HepG2 (cell line): ENCODE measurements around the gene HELZ2. TPM values are rescaled to one million over a fixed set of nuclear protein-coding genes. Genes with fewer than 3 reads are reported as not detected.
A peak's percentile ranks its signal among the peaks of the same experiment; 100 is the strongest.

Experiments
- ATAC-seq: fragments of 200-7000 bp; cut with Tn5 transposase; 3 replicates; pipeline ENCODE4 v1.9.1; 2020; ENCODE audit warnings: mild to moderate bottlenecking, moderate library complexity
- BruUV-seq: library from RNA; stranded (reverse); fragments of 400-500 nt; replicated peaks from 2 replicates; lab custom pipeline; 2021; lab: Mats Ljungman, UMichigan
- CTCF ChIA-PET: fragments of 300-600 bp; formaldehyde crosslinking; extraction: SDS; loops from one replicate; lab custom pipeline; 2021; ENCODE audit warnings: low total read pairs, inconsistent platforms, low intra/inter-chr PET ratio; lab: Yijun Ruan, JAX
- POLR2A ChIA-PET: fragments of 350-600 bp; sonication (Branson Sonifier 250); formaldehyde crosslinking; loops from one replicate; lab custom pipeline; 2020; ENCODE audit warnings: antibody characterized with exemption, inconsistent platforms; lab: Yijun Ruan, JAX
- DNase-seq: peaks from one replicate; pipeline ENCODE4 v3.0.0-alpha.2; 2015; ENCODE audit warnings: low spot score
- FAIRE-seq: peaks from 3 replicates; lab custom pipeline; 2011; peaks lifted over from hg19 to GRCh38; lab: Jason Lieb, UNC
- H2AFZ ChIP-seq: one replicate; pipeline ENCODE4 v1.6.1; 2011; ENCODE audit warnings: low read length, inconsistent platforms
- H3K27ac ChIP-seq: fragments of 300-600 bp; 3 replicates; pipeline ENCODE4 v1.8.0; 2011; ENCODE audit warnings: mixed run types, mild to moderate bottlenecking, mixed read lengths, low read length, inconsistent platforms; ENCODE audit not compliant: insufficient read depth; ENCODE audit errors: extremely low read length
- H3K27me3 ChIP-seq, 2 experiments: fragments of 200-600 bp in 1 of 2; 2 replicates in 1 of 2; 3 replicates in 1 of 2; pipeline versions ENCODE4 v1.6.0 to v1.8.0; 2011; ENCODE audit warnings: low read length in 2 of 2, mild to moderate bottlenecking in 2 of 2, moderate library complexity in 2 of 2, inconsistent platforms in 1 of 2; ENCODE audit not compliant: insufficient read depth in 2 of 2, control insufficient read depth in 1 of 2
- H3K36me3 ChIP-seq, 2 experiments: fragments of 200-600 bp in 1 of 2; replicated peaks in 1 of 2; 2 replicates in 1 of 2; 3 replicates in 1 of 2; pipeline versions ENCODE4 v1.5.1 to v1.8.0; 2011; ENCODE audit warnings: low read length in 2 of 2, inconsistent platforms in 1 of 2; ENCODE audit not compliant: insufficient read depth in 2 of 2, control insufficient read depth in 1 of 2
- H3K4me1 ChIP-seq: 2 replicates; pipeline ENCODE4 v1.5.1; 2012; ENCODE audit warnings: low read length, inconsistent platforms; ENCODE audit not compliant: insufficient read depth
- H3K4me2 ChIP-seq: 2 replicates; pipeline ENCODE4 v1.6.0; 2011; ENCODE audit warnings: low read depth, low read length, inconsistent platforms
- H3K4me3 ChIP-seq, 3 experiments: fragments of 200-600 bp in 1 of 3; sonication (generic), shearing (Covaris generic) in 1 of 3; replicated peaks in 1 of 3; 2 replicates each; pipeline ENCODE4 v1.5.1; 2011 to 2016; ENCODE audit warnings: low read length in 3 of 3, inconsistent platforms in 2 of 3, low read depth in 2 of 3, mild to moderate bottlenecking in 2 of 3, control low read depth in 1 of 3, mixed read lengths in 1 of 3; ENCODE audit not compliant: insufficient read depth in 1 of 3
- H3K79me2 ChIP-seq: one replicate; pipeline ENCODE4 v1.6.1; 2011; ENCODE audit warnings: low read length, inconsistent platforms; ENCODE audit not compliant: insufficient read depth
- H3K9ac ChIP-seq: 2 replicates; pipeline ENCODE4 v1.6.0; 2011; ENCODE audit warnings: mild to moderate bottlenecking, low read depth, low read length, inconsistent platforms; ENCODE audit not compliant: insufficient read depth
- H3K9me3 ChIP-seq: 2 replicates; pipeline ENCODE4 v1.5.1; 2012; ENCODE audit warnings: mild to moderate bottlenecking, low read length
- H4K20me1 ChIP-seq: 2 replicates; pipeline ENCODE4 v1.6.0; 2011; ENCODE audit warnings: inconsistent platforms, mild to moderate bottlenecking, low read length, moderate library complexity; ENCODE audit not compliant: insufficient read depth
- ATF7-NPFF ChIP-seq: sonication (generic); formaldehyde crosslinking; IDR thresholded peaks from 2 replicates; pipeline ENCODE4 v1.8.1; 2023; ENCODE audit warnings: mild to moderate bottlenecking, low read depth, missing genetic modification reagents, moderate library complexity
- CCAR2 ChIP-seq: fragments of 200-400 bp; formaldehyde crosslinking; optimal IDR thresholded peaks from 2 replicates; pipeline ENCODE3; 2018; ENCODE audit warnings: low read depth, mild to moderate bottlenecking, low read length, moderate library complexity
- EED ChIP-seq: sonication (generic); formaldehyde crosslinking; IDR thresholded peaks from 2 replicates; pipeline ENCODE4 v1.5.0; 2020; ENCODE audit warnings: mild to moderate bottlenecking, missing genetic modification reagents
- FIP1L1 ChIP-seq: fragments of 200-400 bp; formaldehyde crosslinking; IDR thresholded peaks from 2 replicates; pipeline ENCODE4 v1.6.1; 2018; ENCODE audit warnings: low read depth, mild to moderate bottlenecking, low read length, moderate library complexity, borderline replicate concordance; ENCODE audit not compliant: insufficient read depth
- HDAC2 ChIP-seq: sonication (generic); formaldehyde crosslinking; IDR thresholded peaks from 2 replicates; pipeline ENCODE4 v1.4.0; 2020; ENCODE audit warnings: missing genetic modification reagents
- ISL2 ChIP-seq: sonication (generic); formaldehyde crosslinking; IDR thresholded peaks from 2 replicates; pipeline ENCODE4 v1.5.0; 2020; ENCODE audit warnings: missing genetic modification reagents
- MAFG ChIP-seq: sonication (generic); formaldehyde crosslinking; IDR thresholded peaks from 2 replicates; pipeline ENCODE4 v1.5.1; 2020; ENCODE audit warnings: mild to moderate bottlenecking, missing genetic modification reagents
- MTA1 ChIP-seq: sonication (generic); formaldehyde crosslinking; IDR thresholded peaks from 2 replicates; pipeline ENCODE4 v1.4.0; 2020; ENCODE audit warnings: missing genetic modification reagents, mild to moderate bottlenecking, borderline replicate concordance
- NFE2L1 ChIP-seq: sonication (generic); formaldehyde crosslinking; IDR thresholded peaks from 2 replicates; pipeline ENCODE4 v1.4.0; 2020; ENCODE audit warnings: missing genetic modification reagents, mild to moderate bottlenecking, borderline replicate concordance
- NR2F2 ChIP-seq: IDR thresholded peaks from 2 replicates; pipeline ENCODE4 v1.6.1; 2012; ENCODE audit warnings: low read depth, inconsistent platforms, borderline replicate concordance
- POLR2G ChIP-seq: fragments of 200-400 bp; formaldehyde crosslinking; IDR thresholded peaks from 2 replicates; pipeline ENCODE4 v1.6.1; 2018; ENCODE audit warnings: mild to moderate bottlenecking, low read depth, low read length, moderate library complexity
- RFX3 ChIP-seq: IDR thresholded peaks from 2 replicates; pipeline ENCODE4 v1.6.1; 2016; ENCODE audit warnings: missing biosample characterization, missing genetic modification reagents
- SIN3B ChIP-seq: fragments of 150-350 bp; IDR thresholded peaks from 2 replicates; pipeline ENCODE4 v1.6.1; 2014; ENCODE audit warnings: low read length
- SMAD9 ChIP-seq: sonication (generic); formaldehyde crosslinking; IDR thresholded peaks from 2 replicates; pipeline ENCODE4 v1.5.1; 2020; ENCODE audit warnings: mild to moderate bottlenecking, missing genetic modification reagents
- STAT5B ChIP-seq: sonication (generic); formaldehyde crosslinking; IDR thresholded peaks from 2 replicates; pipeline ENCODE4 v1.4.0; 2020; ENCODE audit warnings: missing genetic modification reagents
- TRIM22 ChIP-seq: fragments of 450-650 bp; IDR thresholded peaks from 2 replicates; pipeline ENCODE4 v1.6.1; 2017
- TRIM24 ChIP-seq: sonication (generic); formaldehyde crosslinking; IDR thresholded peaks from 2 replicates; pipeline ENCODE4 v1.8.0; 2022; ENCODE audit warnings: mild to moderate bottlenecking, missing genetic modification reagents
- ZNF160 ChIP-seq: sonication (generic); formaldehyde crosslinking; IDR thresholded peaks from 2 replicates; pipeline ENCODE4 v1.8.0; 2022; ENCODE audit warnings: mild to moderate bottlenecking, inconsistent platforms, missing genetic modification reagents
- ZNF879 ChIP-seq: sonication (generic); formaldehyde crosslinking; IDR thresholded peaks from 2 replicates; pipeline ENCODE4 v1.8.1; 2023; ENCODE audit warnings: missing genetic modification reagents
- ZNF883 ChIP-seq: sonication (generic); formaldehyde crosslinking; IDR thresholded peaks from 2 replicates; pipeline ENCODE4 v1.5.1; 2020; ENCODE audit warnings: mild to moderate bottlenecking, missing genetic modification reagents; ENCODE audit errors: not compliant biosample characterization
- ZSCAN22 ChIP-seq: sonication (generic); formaldehyde crosslinking; IDR thresholded peaks from 2 replicates; pipeline ENCODE4 v1.4.0; 2020; ENCODE audit warnings: mild to moderate bottlenecking, missing genetic modification reagents
- WGBS: methylation state at CpG from one replicate; pipeline ENCODE4 v1.1.6; 2017; ENCODE audit warnings: low lambda C conversion rate; 5-methylcytosine and 5-hydroxymethylcytosine counted together
- in situ Hi-C: cut with HindIII; loops from 2 replicates; pipeline ENCODE4 v1.10.0; 2017; ENCODE audit warnings: low pct_unique_long_range_greater_than_20kb; ENCODE audit not compliant: extremely low pct_ligation_motif_present
- intact Hi-C: fragments of 100-400 bp; cut with micrococcal nuclease; formaldehyde crosslinking; loops from one replicate; pipeline ENCODE4 v1.10.0; 2022; ENCODE audit not compliant: unreplicated experiment
- polyA plus RNA-seq, 8 experiments: library from polyadenylated mRNA; depleted of rRNA in 3 of 8; stranded (reverse) in 7 of 8; unstranded in 1 of 8; fragments of >200 nt; fragmentation: Illumina TruSeq in 4 of 8; extraction: Trizol in 4 of 8; gene quantifications; 2 replicates each; pipeline versions ENCODE4 v1.2.1 to v1.2.3, GENCODE V29; 2011 to 2016; ENCODE audit warnings: low read depth in 4 of 8, missing spikeins in 1 of 8, mixed read lengths in 1 of 8; ENCODE audit not compliant: insufficient read depth in 1 of 8
- total RNA-seq, 5 experiments: library from RNA; depleted of rRNA; stranded (reverse); fragments of >200 nt; fragmentation: Illumina TruSeq; extraction: Trizol; gene quantifications; 2 replicates each; pipeline ENCODE4 v1.2.3, GENCODE V29; 2016; ENCODE audit warnings: low read depth in 1 of 5
- TF ChIP-seq, protein P1 (sequence below): sonication (generic); formaldehyde crosslinking; IDR thresholded peaks from 2 replicates; pipeline ENCODE4 v1.8.1; 2023; ENCODE audit warnings: mild to moderate bottlenecking, moderate library complexity, missing genetic modification reagents
- TF ChIP-seq, protein P2 (sequence below): conservative IDR thresholded peaks from 2 replicates; pipeline ENCODE4 v1.6.1; 2018; ENCODE audit warnings: missing genetic modification reagents

Gene HELZ2
- total and polyA plus RNA-seq, 2 of the 13 experiments (the other 11 are each of a cell fraction or from before 2014, with no cell fraction given) = 9.6 to 10.1 TPM

DNA sequence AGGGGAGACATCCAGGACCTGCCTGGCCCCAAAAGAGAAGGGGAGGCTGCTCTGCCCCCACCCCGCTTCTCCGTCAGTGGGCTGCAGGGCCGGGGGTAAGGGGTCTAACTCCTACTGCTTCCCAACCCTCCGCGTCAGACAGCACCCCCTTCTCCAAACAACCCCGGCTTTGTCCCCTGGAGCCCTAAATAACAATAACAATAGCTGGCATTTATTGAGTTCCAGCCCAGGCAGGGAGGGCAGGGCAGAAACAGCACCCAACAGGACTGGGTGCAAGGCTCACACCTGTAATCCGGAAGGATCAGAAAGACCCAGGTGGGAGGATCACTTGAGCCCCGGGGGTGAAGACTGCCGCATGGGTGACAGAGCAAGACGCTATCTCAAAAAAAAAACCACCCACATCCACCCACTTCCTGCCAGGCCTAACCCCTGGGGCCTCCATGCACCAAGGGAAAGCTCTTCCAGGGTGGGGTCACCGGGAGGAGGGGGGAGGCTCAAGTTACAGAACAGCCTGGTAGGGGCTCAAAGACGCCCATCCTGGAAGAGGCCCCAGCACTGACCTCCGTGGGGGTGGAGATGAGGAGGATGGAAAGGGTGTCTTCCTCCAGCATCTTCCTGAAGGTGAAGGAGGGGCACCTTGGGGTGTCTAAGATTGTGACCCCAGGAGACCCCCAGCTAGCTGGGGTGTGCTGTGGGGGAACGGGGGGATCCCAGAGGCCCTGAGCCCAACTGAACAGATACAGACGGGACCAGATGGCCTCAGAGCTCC is 21.4 kb downstream of the HELZ2 start (continued):
- TF ChIP-seq, protein P1, sequence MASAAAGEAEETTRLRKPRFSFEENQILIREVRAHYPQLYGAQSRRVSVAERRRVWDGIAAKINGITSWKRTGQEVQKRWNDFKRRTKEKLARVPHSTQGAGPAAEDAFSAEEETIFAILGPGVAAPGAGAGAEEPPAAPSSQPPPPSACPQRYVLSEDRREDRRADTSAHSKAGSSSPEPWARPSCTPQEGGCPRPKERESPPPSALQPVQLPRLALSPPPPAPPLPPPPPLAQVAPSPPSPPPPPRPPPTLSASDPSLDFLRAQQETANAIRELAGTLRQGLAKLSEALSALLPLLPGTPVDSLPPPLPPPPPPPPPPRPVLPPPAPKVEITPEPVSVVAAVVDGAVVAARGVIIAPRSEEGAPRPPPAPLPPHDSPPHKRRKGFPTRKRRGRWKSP (CRISPR knock-in tag) = no peak
- TF ChIP-seq NFE2L1 (CRISPR knock-in tag) (no peak), MAFG (CRISPR knock-in tag) (no peak), ZNF160 (no peak), ATF7-NPFF (no peak), ZNF883 (CRISPR knock-in tag) (peak; percentile 41), ISL2 (CRISPR knock-in tag) (no peak), CCAR2 (no peak), EED (CRISPR knock-in tag) (no peak), SMAD9 (no peak), ZNF879 (CRISPR knock-in tag) (no peak), FIP1L1 (no peak), RFX3 (CRISPR knock-in tag) (no peak)
- TF ChIP-seq, all 625 proteins: peak for 3

GRCh38 chr20:63551068-63551467 is 23.0 kb downstream of the HELZ2 start:
- ChIA-PET CTCF (no interaction called here), POLR2A (no interaction called here)
- Histone ChIP-seq H3K79me2 (no peaks in the 10 kb centered on the region), H3K4me1 (peaks cover 13% of the 10 kb centered on the region; the same call in 1 of the 2 replicates), H3K27me3 (peaks cover 22 to 56% of the 10 kb centered on the region in 2 experiments), H3K4me2 (no peak overlapping the region), H2AFZ (no peak overlapping the region), H3K4me3 (no peak overlapping the region), H3K9ac (no peak overlapping the region), H3K27ac (no peak overlapping the region), H3K9me3 (no peaks in the 10 kb centered on the region), H4K20me1 (no peaks in the 10 kb centered on the region), H3K36me3 (no peaks in the 10 kb centered on the region)
- 3% methylated on average over 9 of the region's 9 CpGs for WGBS
- FAIRE-seq (no peak), DNase-seq (no peak), ATAC-seq (peak; percentile 25)
- in situ Hi-C loops (no loop called here), intact Hi-C loops (no loop called here)
- no TSS peak for BruUV-seq
- TF ChIP-seq TRIM22 (no peak), SIN3B (no peak), HDAC2 (no peak), NR2F2 (no peak), STAT5B (no peak), TRIM24 (no peak), ZSCAN22 (CRISPR knock-in tag) (no peak), POLR2G (no peak), MTA1 (peak; percentile 49; the same call in 1 of the 2 replicates)
- TF ChIP-seq, protein P2, sequence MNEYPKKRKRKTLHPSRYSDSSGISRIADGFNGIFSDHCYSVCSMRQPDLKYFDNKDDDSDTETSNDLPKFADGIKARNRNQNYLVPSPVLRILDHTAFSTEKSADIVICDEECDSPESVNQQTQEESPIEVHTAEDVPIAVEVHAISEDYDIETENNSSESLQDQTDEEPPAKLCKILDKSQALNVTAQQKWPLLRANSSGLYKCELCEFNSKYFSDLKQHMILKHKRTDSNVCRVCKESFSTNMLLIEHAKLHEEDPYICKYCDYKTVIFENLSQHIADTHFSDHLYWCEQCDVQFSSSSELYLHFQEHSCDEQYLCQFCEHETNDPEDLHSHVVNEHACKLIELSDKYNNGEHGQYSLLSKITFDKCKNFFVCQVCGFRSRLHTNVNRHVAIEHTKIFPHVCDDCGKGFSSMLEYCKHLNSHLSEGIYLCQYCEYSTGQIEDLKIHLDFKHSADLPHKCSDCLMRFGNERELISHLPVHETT (CRISPR knock-in tag) = no peak
